GM12878 (cell line): ENCODE measurements around the gene GPR155. TPM values are rescaled to one million over a fixed set of nuclear protein-coding genes. Genes with fewer than 3 reads are reported as not detected.

ENCODE experiments used
- ATAC-seq: fragments of 200-7000 bp; cut with Tn5 transposase; 3 replicates; pipeline ENCODE4 v1.9.1; 2020; ENCODE audit warnings: mild to moderate bottlenecking, moderate library complexity
- BruUV-seq: library from RNA; stranded (reverse); fragments of 400-500 nt; replicated peaks from 2 replicates; lab custom pipeline; 2021; lab: Mats Ljungman, UMichigan
- CTCF ChIA-PET: fragments of 300-600 bp; sonication (Branson Sonifier 250); formaldehyde crosslinking; extraction: SDS; loops from one replicate; lab custom pipeline; 2021; ENCODE audit warnings: inconsistent platforms; lab: Yijun Ruan, JAX
- POLR2A ChIA-PET: fragments of 350-600 bp; formaldehyde crosslinking; extraction: SDS; loops from one replicate; lab custom pipeline; 2021; ENCODE audit warnings: inconsistent platforms; lab: Charles Lee
- RAD21 ChIA-PET: fragments of 300-600 bp; sonication (Branson Sonifier 250); formaldehyde crosslinking; loops from one replicate; lab custom pipeline; 2023; ENCODE audit warnings: antibody characterized with exemption; ENCODE audit not compliant: unreplicated experiment; lab: Charles Lee
- SMC1A ChIA-PET: fragments of 300-600 bp; sonication (Branson Sonifier 250); formaldehyde crosslinking; loops from one replicate; lab custom pipeline; 2023; ENCODE audit not compliant: unreplicated experiment, uncharacterized antibody; lab: Charles Lee
- DNase-seq: peaks from one replicate; pipeline ENCODE4 v3.0.0-alpha.2; 2011; ENCODE audit warnings: low read depth, low spot score
- FAIRE-seq: peaks from 3 replicates; lab custom pipeline; 2011; peaks lifted over from hg19 to GRCh38; lab: Jason Lieb, UNC
- H2AFZ ChIP-seq: 2 replicates; pipeline ENCODE4 v1.6.0; 2011; ENCODE audit warnings: low read depth, low read length, control low read depth; ENCODE audit not compliant: control insufficient read depth
- H3K27ac ChIP-seq: 2 replicates; pipeline ENCODE4 v1.5.1; 2011; ENCODE audit warnings: control low read depth; ENCODE audit not compliant: control insufficient read depth, insufficient read depth
- H3K27me3 ChIP-seq, 2 experiments: replicated peaks in 1 of 2; 2 replicates each; pipeline versions ENCODE4 v1.6.0 to v1.6.1; 2011; ENCODE audit warnings: low read length in 1 of 2; ENCODE audit not compliant: control insufficient read depth in 2 of 2, insufficient read depth in 2 of 2
- H3K36me3 ChIP-seq, 2 experiments: 2 replicates each; pipeline ENCODE4 v1.5.1; 2011; ENCODE audit warnings: low read length in 1 of 2; ENCODE audit not compliant: control insufficient read depth in 2 of 2, insufficient read depth in 2 of 2
- H3K4me1 ChIP-seq: 2 replicates; pipeline ENCODE4 v1.6.1; 2011; ENCODE audit warnings: mild to moderate bottlenecking, low read length, moderate library complexity, mixed read lengths; ENCODE audit not compliant: control insufficient read depth, insufficient read depth
- H3K4me2 ChIP-seq: 2 replicates; pipeline ENCODE4 v1.6.0; 2011; ENCODE audit warnings: control low read depth; ENCODE audit not compliant: control insufficient read depth, insufficient read depth
- H3K4me3 ChIP-seq: fragments of 200-600 bp; sonication (generic); 2 replicates; pipeline ENCODE4 v1.5.1; 2016
- H3K79me2 ChIP-seq: 2 replicates; pipeline ENCODE4 v1.6.0; 2011; ENCODE audit warnings: low read length; ENCODE audit not compliant: control insufficient read depth, insufficient read depth
- H3K9ac ChIP-seq: 2 replicates; pipeline ENCODE4 v1.8.0; 2011; ENCODE audit warnings: low read length, control low read depth, mixed read lengths; ENCODE audit not compliant: control insufficient read depth, insufficient read depth
- H3K9me3 ChIP-seq: replicated peaks from 3 replicates; pipeline ENCODE4 v1.5.1; 2011; ENCODE audit warnings: mild to moderate bottlenecking, low read length; ENCODE audit not compliant: control insufficient read depth, insufficient read depth
- H4K20me1 ChIP-seq: 2 replicates; pipeline ENCODE4 v1.6.0; 2011; ENCODE audit not compliant: control insufficient read depth, insufficient read depth
- CHD1 ChIP-seq: IDR thresholded peaks from 2 replicates; pipeline ENCODE4 v1.6.1; 2012; ENCODE audit warnings: low read depth, low read length, improper control_type of control experiment
- EGR1 ChIP-seq, 2 experiments: IDR thresholded peaks; 1 replicate in 1 of 2; 2 replicates in 1 of 2; pipeline ENCODE4 v1.6.1; 2011 to 2012; ENCODE audit warnings: low read depth in 2 of 2, low read length in 2 of 2, borderline replicate concordance in 1 of 2, mild to moderate bottlenecking in 1 of 2, moderate library complexity in 1 of 2
- HDGF ChIP-seq: fragments of 450-650 bp; IDR thresholded peaks from 2 replicates; pipeline ENCODE4 v1.6.1; 2016; ENCODE audit warnings: antibody characterized with exemption
- MTA2 ChIP-seq: fragments of 450-650 bp; IDR thresholded peaks from 2 replicates; pipeline ENCODE4 v1.6.1; 2016; ENCODE audit warnings: low read depth, mild to moderate bottlenecking, moderate library complexity
- NR2F1 ChIP-seq: fragments of 450-650 bp; conservative IDR thresholded peaks from 2 replicates; pipeline ENCODE4 v1.6.1; 2017; ENCODE audit warnings: mild to moderate bottlenecking
- PML ChIP-seq: IDR thresholded peaks from 2 replicates; pipeline ENCODE4 v1.6.1; 2012; ENCODE audit warnings: low read length, inconsistent platforms
- RAD21 ChIP-seq: IDR thresholded peaks from 2 replicates; pipeline ENCODE4 v1.6.1; 2011; ENCODE audit warnings: mild to moderate bottlenecking, low read depth, low read length, moderate library complexity; ENCODE audit not compliant: insufficient read depth
- SMC3 ChIP-seq: IDR thresholded peaks from 2 replicates; pipeline ENCODE4 v1.6.1; 2011; ENCODE audit warnings: low read length, improper control_type of control experiment, borderline replicate concordance
- STAT1 ChIP-seq: fragments of 450-650 bp; conservative IDR thresholded peaks from 2 replicates; pipeline ENCODE4 v1.6.1; 2014; ENCODE audit warnings: antibody characterized with exemption, mild to moderate bottlenecking
- SUZ12 ChIP-seq: fragments of 200-600 bp; sonication (generic); IDR thresholded peaks from one replicate; pipeline ENCODE4 v1.6.1; 2018; ENCODE audit warnings: antibody characterized with exemption, mild to moderate bottlenecking; ENCODE audit not compliant: unreplicated experiment
- ZBED1 ChIP-seq: IDR thresholded peaks from 2 replicates; pipeline ENCODE4 v1.6.1; 2016; ENCODE audit warnings: borderline replicate concordance
- ZBTB4 ChIP-seq: fragments of 450-650 bp; formaldehyde crosslinking; IDR thresholded peaks from 2 replicates; pipeline ENCODE4 v1.4.0; 2022; ENCODE audit warnings: mild to moderate bottlenecking, moderate library complexity
- WGBS: methylation state at CpG from one replicate; pipeline ENCODE4 v1.1.6; 2016; ENCODE audit warnings: low lambda C conversion rate; ENCODE audit not compliant: insufficient replicate concordance, insufficient coverage; ENCODE audit errors: missing lambda C conversion rate; 5-methylcytosine and 5-hydroxymethylcytosine counted together
- in situ Hi-C: fragments of 300-500 bp; cut with MboI; formaldehyde crosslinking; loops from 9 replicates; pipeline ENCODE4 v1.14.3; 2018; ENCODE audit warnings: mixed read lengths
- intact Hi-C: fragments of 100-400 bp; cut with micrococcal nuclease; formaldehyde crosslinking; loops from one replicate; pipeline ENCODE4 v1.14.2; 2022; ENCODE audit not compliant: unreplicated experiment
- polyA plus RNA-seq, 11 experiments: library from polyadenylated mRNA; depleted of rRNA in 4 of 11; unstranded in 6 of 11; stranded (reverse) in 5 of 11; fragments of >200 nt; fragmentation: Nextera tagmentation in 4 of 11; fragmentation: Illumina TruSeq in 1 of 11; extraction: Ambion mirVana in 4 of 11; extraction: Trizol in 1 of 11; gene quantifications; 1 replicate in 1 of 11; 2 replicates in 10 of 11; pipeline versions ENCODE4 v1.2.1 to v1.2.3, GENCODE V29; 2011 to 2016; ENCODE audit warnings: inconsistent platforms in 2 of 11, missing spikeins in 2 of 11, low read depth in 1 of 11
- total RNA-seq, 4 experiments: library from RNA; depleted of rRNA in 3 of 4; stranded (reverse); fragments of >200 nt in 3 of 4; fragmentation: Illumina TruSeq in 1 of 4; extraction: Trizol in 1 of 4; gene quantifications; 2 replicates each; pipeline versions ENCODE4 v1.2.1 to v1.2.3, GENCODE V29; 2013 to 2021

GPR155 gene
- total and polyA plus RNA-seq, 10 of the 15 experiments (the other 5 are each of a cell fraction or from before 2014, with no cell fraction given) = 0.53 to 3.0 (median 1.5) TPM

- ChIA-PET SMC1A (interaction anchor here (1.0 kb wide), 2 partner anchors 20 to 64 kb away, joined by 3 read pairs; no protein-coding TSS in a partner anchor), POLR2A (interaction anchor here (0.6 kb wide), 1 partner anchor 16 kb away, joined by 3 read pairs; no protein-coding TSS in a partner anchor)
- H3K4me2 ChIP-seq = no peak overlapping the region
- FAIRE-seq = peak; percentile 41
- 34% methylated on average over 1 of the region's 1 CpG for WGBS
- no peaks in the 10 kb centered on the region for H3K9me3 ChIP-seq
- H3K79me2 ChIP-seq = peaks cover 14% of the 10 kb centered on the region
- H3K36me3 ChIP-seq = no peaks in the 10 kb centered on the region; a peak in 1 of 4 replicates
- intact Hi-C loops = no loop called here
- TF ChIP-seq RAD21 = no peak
- TF ChIP-seq SUZ12 = no peak
- TF ChIP-seq STAT1 = no peak
- no peak for TF ChIP-seq ZBTB4
- TF ChIP-seq CHD1 = no peak
- no peak for TF ChIP-seq ZBED1
- TF ChIP-seq EGR1 (IDR thresholded peaks at IDR 0.05; ENCODE audit: borderline replicate concordance in 1 of 2, low read depth in 2 of 2, low read length in 2 of 2) = no peak
- TF ChIP-seq MTA2 = no peak
- no peak for TF ChIP-seq SMC3
- TF ChIP-seq PML = no peak
- no peak for TF ChIP-seq NR2F1
- TF ChIP-seq HDGF = no peak
- TF ChIP-seq, all 136 proteins: peak for 0
- BruUV-seq = no TSS peak
- DNase-seq (no peak), ATAC-seq (no peak)
- H3K9ac ChIP-seq = no peak overlapping the region
- no peak overlapping the region for H2AFZ ChIP-seq
- RAD21 ChIA-PET = no interaction called here
- CTCF ChIA-PET = interaction anchor here (0.6 to 1.2 kb wide), 2 partner anchors 62 to 294 kb away, joined by 3 read pairs; no protein-coding TSS in a partner anchor
- H4K20me1 ChIP-seq = no peaks in the 10 kb centered on the region
- in situ Hi-C loops = no loop called here
- H3K27ac ChIP-seq = no peak overlapping the region
- no peaks in the 10 kb centered on the region for H3K4me1 ChIP-seq
- no peaks in the 10 kb centered on the region for H3K27me3 ChIP-seq
- H3K4me3 ChIP-seq = no peak overlapping the region
Observed at GRCh38 chr2:174399171-174399570, 87.7 kb downstream of the GPR155 start.
